GM13977 (cell line): ENCODE measurements around the gene CNOT6.

Source experiments
- DNase-seq: peaks from one replicate; pipeline ENCODE4 v3.0.0; 2012; ENCODE audit warnings: low spot score
- CTCF ChIP-seq: IDR thresholded peaks from 2 replicates; pipeline ENCODE4 v1.5.1; 2012; ENCODE audit warnings: mild to moderate bottlenecking, control low read depth; ENCODE audit not compliant: insufficient read depth; ENCODE audit errors: extremely low read depth, missing control alignments
- in situ Hi-C: fragments of 300-500 bp; cut with MboI; formaldehyde crosslinking; loops from one replicate; pipeline ENCODE4 v1.12.0; 2022; ENCODE audit warnings: low sequenced_read_pairs, low pct_unique_long_range_greater_than_20kb, mixed read lengths, inconsistent platforms; ENCODE audit not compliant: unreplicated experiment

Gene CNOT6

DNA sequence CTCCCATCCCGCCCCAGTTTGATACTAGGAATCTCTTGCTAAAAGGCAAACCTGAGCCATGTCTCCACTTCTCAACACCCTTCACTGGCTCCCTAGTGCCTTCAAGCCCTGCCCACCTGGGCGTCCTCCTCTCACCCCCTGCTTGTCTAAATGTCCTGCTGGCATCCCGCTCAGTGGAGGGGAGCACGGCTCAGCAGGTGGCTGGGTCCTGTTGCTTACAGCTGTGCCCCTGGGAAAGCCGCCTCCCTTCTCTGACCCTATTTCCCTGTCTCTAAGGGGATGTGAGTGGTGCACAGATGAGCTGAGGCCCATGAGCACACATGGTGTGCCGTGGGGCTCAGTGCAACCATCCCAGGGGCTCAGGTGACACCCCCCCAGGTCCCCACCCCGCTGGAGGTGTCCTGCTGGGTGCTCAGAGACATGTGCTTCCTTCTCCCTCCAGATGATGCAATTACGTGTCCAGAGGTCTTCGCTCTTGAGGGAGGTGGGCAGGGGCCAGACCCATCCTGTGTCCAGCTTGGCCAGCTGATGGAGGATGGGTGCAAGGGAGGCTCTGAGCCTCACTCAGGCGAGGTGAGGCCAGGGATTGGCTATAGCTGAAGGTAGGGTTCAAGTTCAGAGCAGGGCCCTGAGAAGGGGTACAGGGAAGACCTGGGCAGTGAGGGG lies 131.1 kb downstream of the CNOT6 start:
- DNase-seq = no peak
- no peak for TF ChIP-seq CTCF
- in situ Hi-C loops = no loop called here

- no peak for DNase-seq
- in situ Hi-C loops = no loop called here
- TF ChIP-seq CTCF = no peak
Measured at GRCh38 chr5:180625791-180626660, 131.8 kb downstream of the CNOT6 start.

- DNase-seq = no peak
- no peak for TF ChIP-seq CTCF
- in situ Hi-C loops = no loop called here
Measured at GRCh38 chr5:180626661-180627385, 132.6 kb downstream of the CNOT6 start.

GRCh38 chr5:180627386-180628120 lies 133.4 kb downstream of the CNOT6 start:
- TF ChIP-seq CTCF = no peak

More at GRCh38 chr5:180627386-180628120, 133.4 kb downstream of the CNOT6 start:
- no peak for DNase-seq
- in situ Hi-C loops = no loop called here
